Measurements from ENCODE around the gene SDHD. TPM values are rescaled to one million over a fixed set of nuclear protein-coding genes. Genes with fewer than 3 reads are reported as not detected.
A peak's percentile ranks its signal among the peaks of the same experiment; 100 is the strongest.

SDHD gene
- total RNA-seq, 4 donors from 2014 or later: 170 to 261 (median 202) TPM

- Histone ChIP-seq H3K4me3 (no peak overlapping the region), H3K27me3 (no peaks in the 10 kb centered on the region), H3K36me3 (peaks cover 5 to 81% of the 10 kb centered on the region in 2 donors), H3K9me3 (no peaks in the 10 kb centered on the region), H3K4me1 (no peaks in the 10 kb centered on the region), H3K27ac (no peak overlapping the region)
- intact Hi-C loops (cut with DNase I; ENCODE audit: low total_unique reads): no loop called here
- ATAC-seq (no peak), DNase-seq (no peak)
- TF ChIP-seq, protein P1, sequence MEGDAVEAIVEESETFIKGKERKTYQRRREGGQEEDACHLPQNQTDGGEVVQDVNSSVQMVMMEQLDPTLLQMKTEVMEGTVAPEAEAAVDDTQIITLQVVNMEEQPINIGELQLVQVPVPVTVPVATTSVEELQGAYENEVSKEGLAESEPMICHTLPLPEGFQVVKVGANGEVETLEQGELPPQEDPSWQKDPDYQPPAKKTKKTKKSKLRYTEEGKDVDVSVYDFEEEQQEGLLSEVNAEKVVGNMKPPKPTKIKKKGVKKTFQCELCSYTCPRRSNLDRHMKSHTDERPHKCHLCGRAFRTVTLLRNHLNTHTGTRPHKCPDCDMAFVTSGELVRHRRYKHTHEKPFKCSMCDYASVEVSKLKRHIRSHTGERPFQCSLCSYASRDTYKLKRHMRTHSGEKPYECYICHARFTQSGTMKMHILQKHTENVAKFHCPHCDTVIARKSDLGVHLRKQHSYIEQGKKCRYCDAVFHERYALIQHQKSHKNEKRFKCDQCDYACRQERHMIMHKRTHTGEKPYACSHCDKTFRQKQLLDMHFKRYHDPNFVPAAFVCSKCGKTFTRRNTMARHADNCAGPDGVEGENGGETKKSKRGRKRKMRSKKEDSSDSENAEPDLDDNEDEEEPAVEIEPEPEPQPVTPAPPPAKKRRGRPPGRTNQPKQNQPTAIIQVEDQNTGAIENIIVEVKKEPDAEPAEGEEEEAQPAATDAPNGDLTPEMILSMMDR (IDR thresholded peaks at IDR 0.05 in 4 of 5, conservative IDR thresholded peaks at IDR 0.05 in 1 of 5): no peak
- no peak for TF ChIP-seq POLR2A (IDR thresholded peaks at IDR 0.05)
- in situ Hi-C loops (cut with MboI; ENCODE audit: low sequenced_read_pairs in 4 of 4): no loop called here
These were observed 29.5 kb upstream of the SDHD start for GRCh38 chr11:112057170-112057569.

DNA sequence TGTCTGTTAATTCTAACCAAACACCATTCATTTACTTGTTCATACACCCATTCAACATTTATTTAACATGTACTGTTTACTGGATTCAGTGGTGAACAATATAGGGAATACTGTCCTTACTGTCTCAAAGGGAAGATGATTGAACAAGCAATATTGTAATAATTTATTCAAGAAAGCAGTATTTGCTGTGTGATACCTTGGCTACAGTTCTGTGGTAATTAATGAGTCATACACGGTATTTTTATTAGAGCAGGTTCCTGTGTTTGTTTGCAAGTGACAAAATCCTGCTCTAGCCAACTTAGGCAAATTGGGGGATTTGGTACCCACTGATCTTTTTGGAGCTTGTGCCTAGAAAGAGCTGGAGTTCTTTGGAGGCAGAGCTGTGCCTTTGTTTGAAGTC is 28.6 kb upstream of the SDHD start:
- ATAC-seq: no peak
- in situ Hi-C loops (cut with MboI; ENCODE audit: low sequenced_read_pairs in 4 of 4): no loop called here
- H3K9me3 ChIP-seq: no peaks in the 10 kb centered on the region
- H3K36me3 ChIP-seq: peaks cover 5 to 81% of the 10 kb centered on the region in 2 donors
- TF ChIP-seq POLR2A (IDR thresholded peaks at IDR 0.05): no peak
- TF ChIP-seq, protein P1 (IDR thresholded peaks at IDR 0.05 in 4 of 5, conservative IDR thresholded peaks at IDR 0.05 in 1 of 5): no peak
- no peak overlapping the region for H3K4me3 ChIP-seq
- H3K27me3 ChIP-seq: no peaks in the 10 kb centered on the region
- no peak for DNase-seq
- no peak overlapping the region for H3K27ac ChIP-seq
- intact Hi-C loops (cut with DNase I; ENCODE audit: low total_unique reads): no loop called here
- H3K4me1 ChIP-seq: no peaks in the 10 kb centered on the region

DNA sequence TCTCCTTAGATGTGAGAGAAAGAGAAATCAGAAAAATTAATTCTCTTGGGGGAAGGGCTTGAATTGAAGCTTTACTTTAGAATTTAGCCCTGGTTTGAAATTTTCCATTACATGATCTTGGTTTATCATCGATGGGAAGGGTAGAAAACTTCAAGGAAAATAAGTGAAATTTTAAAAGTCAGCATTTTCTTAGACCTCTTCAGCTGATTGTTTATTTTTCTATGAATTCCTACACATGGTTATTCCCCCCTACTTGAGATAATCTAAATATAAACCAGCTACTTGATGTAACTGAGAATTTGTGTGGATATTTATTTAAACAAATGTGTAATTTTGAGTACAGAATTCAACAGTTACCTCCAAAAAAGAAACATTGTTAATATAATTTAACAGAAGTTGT is 23.8 kb upstream of the SDHD start:
- Histone ChIP-seq H3K4me3 (no peak overlapping the region), H3K27me3 (no peaks in the 10 kb centered on the region), H3K36me3 (peaks cover 3 to 55% of the 10 kb centered on the region in 2 donors), H3K4me1 (no peaks in the 10 kb centered on the region), H3K27ac (no peak overlapping the region), H3K9me3 (no peaks in the 10 kb centered on the region)
- intact Hi-C loops (cut with DNase I; ENCODE audit: low total_unique reads) (no loop called here), in situ Hi-C loops (cut with MboI; ENCODE audit: low sequenced_read_pairs in 4 of 4) (no loop called here)
- ATAC-seq (no peak), DNase-seq (no peak)
- TF ChIP-seq, protein P1 (IDR thresholded peaks at IDR 0.05 in 4 of 5, conservative IDR thresholded peaks at IDR 0.05 in 1 of 5): no peak
- TF ChIP-seq POLR2A (IDR thresholded peaks at IDR 0.05): no peak

DNA sequence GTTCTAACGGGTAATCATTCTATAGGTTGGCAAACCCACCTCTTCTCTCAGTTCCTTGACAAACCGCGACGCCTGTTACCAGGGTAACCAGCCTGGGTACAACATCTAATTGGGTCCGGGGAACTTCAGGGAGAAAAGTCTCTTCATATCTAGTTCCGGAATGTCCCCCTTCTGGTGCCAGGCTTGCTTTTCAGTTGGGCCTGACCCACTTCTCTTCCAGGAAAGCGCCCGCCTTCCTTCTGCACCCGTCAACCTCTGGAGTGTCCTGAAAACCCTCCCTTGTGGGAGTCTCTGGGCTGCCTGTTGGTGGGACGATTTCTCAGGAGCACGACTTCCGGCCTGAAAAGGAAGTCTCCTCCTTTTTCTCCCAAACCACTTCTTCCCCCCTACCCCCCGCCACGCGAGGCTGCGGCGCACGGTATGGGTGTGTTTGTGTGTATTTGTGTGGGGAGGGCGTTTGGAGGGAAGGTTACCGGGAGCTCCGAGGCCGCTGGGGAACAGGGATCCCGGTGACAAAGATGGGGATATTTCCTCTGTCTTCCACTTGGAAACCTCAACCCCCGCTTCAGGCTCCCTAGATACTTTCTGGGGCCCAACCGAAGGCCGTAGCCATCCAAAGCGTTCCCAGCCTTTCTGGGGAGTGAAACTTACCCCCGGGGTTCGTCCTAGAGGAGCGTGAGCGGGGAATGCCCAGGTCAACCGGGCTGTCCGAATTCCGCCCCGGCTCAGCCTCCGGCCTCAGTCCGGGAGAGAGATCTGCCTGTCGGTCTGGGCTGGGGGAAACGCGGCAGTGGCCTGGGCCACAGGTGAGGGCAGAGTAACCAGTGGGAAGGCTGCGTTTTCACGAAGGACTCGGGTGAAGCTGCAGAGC is 12.5 kb upstream of the SDHD start, which contains the start of the genes NKAPD1 and PIH1D2:
NKAPD1 (plus strand) TSS at position 359 of the 871 bp plus-strand sequence. CDS start 1,276 bp downstream, outside the sequence.
PIH1D2 (minus strand) TSS at position 77 of the 871 bp plus-strand sequence. CDS start 843 bp downstream, outside the sequence.
- Histone ChIP-seq H3K27ac (peak within 1 kb of the TSS; percentile 82 to 96 (median 88)), H3K4me1 (peaks cover 15 to 22% of the 10 kb centered on the region in 2 donors), H3K4me3 (peak within 1 kb of the TSS; percentile 70 to 86 (median 83)), H3K36me3 (peaks cover 0 to 33% of the 10 kb centered on the region in 2 donors), H3K9me3 (no peaks in the 10 kb centered on the region), H3K27me3 (no peaks in the 10 kb centered on the region)
- peak; percentile 52 to 69 for DNase-seq
- intact Hi-C loops (cut with DNase I; ENCODE audit: low total_unique reads): no loop called here
- TF ChIP-seq POLR2A (IDR thresholded peaks at IDR 0.05): peak in 1 of 2 donors; percentile 43
- TF ChIP-seq, protein P1 (IDR thresholded peaks at IDR 0.05 in 4 of 5, conservative IDR thresholded peaks at IDR 0.05 in 1 of 5): no peak
- ATAC-seq: peak; percentile 91 to 94
- in situ Hi-C loops (cut with MboI; ENCODE audit: low sequenced_read_pairs in 4 of 4): loop anchor here in 1 of 4 donors (10.0 kb wide), 1 partner anchor 199 kb away; the partner anchor contains the start of genes ALG9, CFAP68 and FDXACB1
